HepG2 (cell line): ENCODE measurements around the gene TLN1. TPM values are rescaled to one million over a fixed set of nuclear protein-coding genes. Genes with fewer than 3 reads are reported as not detected.

ENCODE experiments used
- ASH2L ChIP-seq: fragments of 300-600, 200-600 bp; sonication (generic); IDR thresholded peaks from 2 replicates; pipeline ENCODE4 v1.7.0; 2017; ENCODE audit warnings: low read depth, mild to moderate bottlenecking, moderate library complexity, mixed read lengths, low read length; ENCODE audit not compliant: insufficient read length
- CAMTA2 ChIP-seq: sonication (generic); formaldehyde crosslinking; IDR thresholded peaks from 2 replicates; pipeline ENCODE4 v1.4.0; 2020; ENCODE audit warnings: mild to moderate bottlenecking, missing genetic modification reagents, borderline replicate concordance
- ELF3 ChIP-seq: IDR thresholded peaks from 2 replicates; pipeline ENCODE4 v1.6.1; 2016; ENCODE audit warnings: missing genetic modification reagents, missing compliant biosample characterization
- HMGA1 ChIP-seq: sonication (generic); formaldehyde crosslinking; conservative IDR thresholded peaks from 2 replicates; pipeline ENCODE4 v1.4.0; 2020; ENCODE audit warnings: missing genetic modification reagents
- NFE2L1 ChIP-seq: sonication (generic); formaldehyde crosslinking; IDR thresholded peaks from 2 replicates; pipeline ENCODE4 v1.4.0; 2020; ENCODE audit warnings: missing genetic modification reagents, mild to moderate bottlenecking, borderline replicate concordance
- RAD21 ChIP-seq: fragments of 450-650 bp; formaldehyde crosslinking; IDR thresholded peaks from 2 replicates; pipeline ENCODE4 v1.5.0; 2020; ENCODE audit warnings: mild to moderate bottlenecking
- RBM39 ChIP-seq: fragments of 200-400 bp; formaldehyde crosslinking; IDR thresholded peaks from one replicate; pipeline ENCODE4 v1.6.1; 2018; ENCODE audit warnings: antibody characterized with exemption, mild to moderate bottlenecking, low read depth, low read length; ENCODE audit not compliant: poor library complexity, severe bottlenecking
- TARDBP ChIP-seq: sonication (generic); formaldehyde crosslinking; IDR thresholded peaks from 2 replicates; pipeline ENCODE4 v1.8.0; 2022; ENCODE audit warnings: mild to moderate bottlenecking, missing genetic modification reagents
- TCF7 ChIP-seq: sonication (generic); IDR thresholded peaks from 2 replicates; pipeline ENCODE4 v1.6.1; 2016; ENCODE audit warnings: antibody characterized with exemption, low read depth
- ZBTB7B ChIP-seq: sonication (generic); formaldehyde crosslinking; IDR thresholded peaks from 2 replicates; pipeline ENCODE4 v1.4.0; 2020; ENCODE audit warnings: missing genetic modification reagents
- ZKSCAN8 ChIP-seq: IDR thresholded peaks from 2 replicates; pipeline ENCODE4 v1.6.1; 2016; ENCODE audit warnings: borderline replicate concordance, missing genetic modification reagents, missing compliant biosample characterization
- ZNF3 ChIP-seq: IDR thresholded peaks from 2 replicates; pipeline ENCODE4 v1.7.0; 2017; ENCODE audit warnings: inconsistent platforms
- ZNF329 ChIP-seq: sonication (generic); formaldehyde crosslinking; IDR thresholded peaks from 2 replicates; pipeline ENCODE4 v1.9.0; 2021; ENCODE audit warnings: low read depth, mild to moderate bottlenecking, missing genetic modification reagents
- ZNF564 ChIP-seq: sonication (generic); formaldehyde crosslinking; IDR thresholded peaks from 2 replicates; pipeline ENCODE4 v1.8.1; 2023; ENCODE audit warnings: mild to moderate bottlenecking, missing genetic modification reagents
- ZNF747 ChIP-seq: sonication (generic); formaldehyde crosslinking; IDR thresholded peaks from 2 replicates; pipeline ENCODE4 v1.8.1; 2023; ENCODE audit warnings: missing genetic modification reagents, mild to moderate bottlenecking, borderline replicate concordance
- ZNF782 ChIP-seq: sonication (generic); formaldehyde crosslinking; IDR thresholded peaks from 2 replicates; pipeline ENCODE4 v1.4.0; 2020; ENCODE audit warnings: missing genetic modification reagents, mild to moderate bottlenecking, borderline replicate concordance
- ZZZ3 ChIP-seq: sonication (generic); formaldehyde crosslinking; IDR thresholded peaks from 2 replicates; pipeline ENCODE4 v1.4.0; 2020; ENCODE audit warnings: missing genetic modification reagents, mild to moderate bottlenecking, borderline replicate concordance
- polyA plus RNA-seq, 8 experiments: library from polyadenylated mRNA; depleted of rRNA in 3 of 8; stranded (reverse) in 7 of 8; unstranded in 1 of 8; fragments of >200 nt; fragmentation: Illumina TruSeq in 4 of 8; extraction: Trizol in 4 of 8; gene quantifications; 2 replicates each; pipeline versions ENCODE4 v1.2.1 to v1.2.3, GENCODE V29; 2011 to 2016; ENCODE audit warnings: low read depth in 4 of 8, missing spikeins in 1 of 8, mixed read lengths in 1 of 8; ENCODE audit not compliant: insufficient read depth in 1 of 8
- total RNA-seq, 5 experiments: library from RNA; depleted of rRNA; stranded (reverse); fragments of >200 nt; fragmentation: Illumina TruSeq; extraction: Trizol; gene quantifications; 2 replicates each; pipeline ENCODE4 v1.2.3, GENCODE V29; 2016; ENCODE audit warnings: low read depth in 1 of 5
- TF ChIP-seq, protein P1 (sequence below): sonication (generic); formaldehyde crosslinking; IDR thresholded peaks from 2 replicates; pipeline ENCODE4 v1.8.0; 2022; ENCODE audit warnings: mild to moderate bottlenecking, missing genetic modification reagents, borderline replicate concordance
- TF ChIP-seq, protein P2 (sequence below): sonication (generic); formaldehyde crosslinking; conservative IDR thresholded peaks from 2 replicates; pipeline ENCODE4 v1.4.0; 2020; ENCODE audit warnings: mild to moderate bottlenecking, missing genetic modification reagents, moderate library complexity
- TF ChIP-seq, protein P3 (sequence below): sonication (generic); formaldehyde crosslinking; IDR thresholded peaks from 2 replicates; pipeline ENCODE4 v1.4.0; 2020; ENCODE audit warnings: missing genetic modification reagents
- TF ChIP-seq, protein P4 (sequence below): sonication (generic); formaldehyde crosslinking; IDR thresholded peaks from 2 replicates; pipeline ENCODE4 v1.8.0; 2022; ENCODE audit warnings: mild to moderate bottlenecking, missing genetic modification reagents, moderate library complexity

The TLN1 gene
- total and polyA plus RNA-seq, 2 of the 13 experiments (the other 11 are each of a cell fraction or from before 2014, with no cell fraction given): 35.2 to 51.8 TPM

DNA sequence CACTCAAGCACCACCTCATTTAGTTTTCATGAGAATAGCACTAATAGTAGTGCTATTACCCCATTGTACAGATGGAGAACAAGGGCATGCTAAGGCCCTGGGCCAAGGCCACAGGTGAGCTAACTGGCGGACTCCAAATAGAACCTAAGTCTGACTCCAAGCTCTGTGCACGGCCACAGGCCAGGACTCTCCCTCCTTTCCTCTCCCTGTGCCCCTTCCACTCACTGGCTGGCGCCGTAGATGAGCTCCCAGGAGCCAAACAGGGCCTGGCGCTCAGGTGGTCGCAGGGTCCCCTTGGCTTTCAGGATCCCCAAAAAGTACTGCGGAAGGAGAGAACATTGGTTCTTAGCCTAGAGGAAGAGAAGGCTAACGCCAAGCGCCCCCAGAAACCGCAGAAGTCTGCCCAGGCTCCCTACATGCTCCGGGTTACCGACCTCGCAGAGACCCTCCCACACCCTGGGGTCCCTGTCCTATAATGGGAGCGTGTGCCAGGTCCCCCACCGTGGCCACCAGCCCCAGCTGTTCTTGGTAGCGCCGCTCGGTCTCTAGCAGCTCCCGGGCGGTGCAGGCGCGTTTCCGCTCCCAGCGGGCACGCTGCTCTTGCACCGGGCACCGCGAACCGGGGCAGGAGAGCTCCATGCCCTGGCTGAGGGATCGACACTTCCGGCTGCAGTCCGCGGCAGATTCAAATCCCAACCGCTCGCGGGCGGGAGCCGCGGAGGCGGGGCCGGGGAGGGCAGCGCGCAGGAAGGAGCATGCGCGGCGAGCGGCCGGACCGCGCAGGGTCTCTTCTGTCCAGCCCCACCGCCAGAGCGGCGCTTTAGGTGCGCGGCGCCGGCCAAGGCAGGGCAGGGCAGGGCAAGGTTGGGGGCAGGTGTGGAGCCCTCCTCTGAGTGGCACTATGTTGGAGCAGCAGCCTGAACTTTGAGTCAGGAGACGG lies 67.2 kb downstream of the TLN1 start, which contains the start of gene ARHGEF39 (continued):
- TF ChIP-seq ASH2L: peak; percentile 61
- TF ChIP-seq ZKSCAN8 (CRISPR knock-in tag): peak; percentile 59; the same call in 1 of the 2 replicates
- TF ChIP-seq, protein P1, sequence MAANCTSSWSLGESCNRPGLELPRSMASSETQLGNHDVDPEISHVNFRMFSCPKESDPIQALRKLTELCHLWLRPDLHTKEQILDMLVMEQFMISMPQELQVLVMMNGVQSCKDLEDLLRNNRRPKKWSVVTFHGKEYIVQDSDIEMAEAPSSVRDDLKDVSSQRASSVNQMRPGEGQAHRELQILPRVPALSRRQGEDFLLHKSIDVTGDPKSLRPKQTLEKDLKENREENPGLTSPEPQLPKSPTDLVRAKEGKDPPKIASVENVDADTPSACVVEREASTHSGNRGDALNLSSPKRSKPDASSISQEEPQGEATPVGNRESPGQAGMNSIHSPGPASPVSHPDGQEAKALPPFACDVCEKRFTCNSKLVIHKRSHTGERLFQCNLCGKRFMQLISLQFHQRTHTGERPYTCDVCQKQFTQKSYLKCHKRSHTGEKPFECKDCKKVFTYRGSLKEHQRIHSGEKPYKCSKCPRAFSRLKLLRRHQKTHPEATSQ (CRISPR knock-in tag): no peak; the same call in 1 of the 2 replicates
- peak; percentile 59; the same call in 1 of the 2 replicates for TF ChIP-seq TARDBP (CRISPR knock-in tag)
- TF ChIP-seq ZNF3 (CRISPR knock-in tag): no peak
- peak; percentile 94 for TF ChIP-seq ELF3 (CRISPR knock-in tag)
- TF ChIP-seq RAD21 (CRISPR knock-in tag): peak; percentile 79
- no peak for TF ChIP-seq ZNF329 (CRISPR knock-in tag)
- peak; percentile 67; the same call in 1 of the 2 replicates for TF ChIP-seq ZNF747 (CRISPR knock-in tag)
- no peak for TF ChIP-seq ZZZ3 (CRISPR knock-in tag)
- no peak for TF ChIP-seq ZNF782 (CRISPR knock-in tag)
- TF ChIP-seq HMGA1: no peak
- no peak for TF ChIP-seq TCF7
- no peak for TF ChIP-seq CAMTA2 (CRISPR knock-in tag)
- TF ChIP-seq, protein P2, sequence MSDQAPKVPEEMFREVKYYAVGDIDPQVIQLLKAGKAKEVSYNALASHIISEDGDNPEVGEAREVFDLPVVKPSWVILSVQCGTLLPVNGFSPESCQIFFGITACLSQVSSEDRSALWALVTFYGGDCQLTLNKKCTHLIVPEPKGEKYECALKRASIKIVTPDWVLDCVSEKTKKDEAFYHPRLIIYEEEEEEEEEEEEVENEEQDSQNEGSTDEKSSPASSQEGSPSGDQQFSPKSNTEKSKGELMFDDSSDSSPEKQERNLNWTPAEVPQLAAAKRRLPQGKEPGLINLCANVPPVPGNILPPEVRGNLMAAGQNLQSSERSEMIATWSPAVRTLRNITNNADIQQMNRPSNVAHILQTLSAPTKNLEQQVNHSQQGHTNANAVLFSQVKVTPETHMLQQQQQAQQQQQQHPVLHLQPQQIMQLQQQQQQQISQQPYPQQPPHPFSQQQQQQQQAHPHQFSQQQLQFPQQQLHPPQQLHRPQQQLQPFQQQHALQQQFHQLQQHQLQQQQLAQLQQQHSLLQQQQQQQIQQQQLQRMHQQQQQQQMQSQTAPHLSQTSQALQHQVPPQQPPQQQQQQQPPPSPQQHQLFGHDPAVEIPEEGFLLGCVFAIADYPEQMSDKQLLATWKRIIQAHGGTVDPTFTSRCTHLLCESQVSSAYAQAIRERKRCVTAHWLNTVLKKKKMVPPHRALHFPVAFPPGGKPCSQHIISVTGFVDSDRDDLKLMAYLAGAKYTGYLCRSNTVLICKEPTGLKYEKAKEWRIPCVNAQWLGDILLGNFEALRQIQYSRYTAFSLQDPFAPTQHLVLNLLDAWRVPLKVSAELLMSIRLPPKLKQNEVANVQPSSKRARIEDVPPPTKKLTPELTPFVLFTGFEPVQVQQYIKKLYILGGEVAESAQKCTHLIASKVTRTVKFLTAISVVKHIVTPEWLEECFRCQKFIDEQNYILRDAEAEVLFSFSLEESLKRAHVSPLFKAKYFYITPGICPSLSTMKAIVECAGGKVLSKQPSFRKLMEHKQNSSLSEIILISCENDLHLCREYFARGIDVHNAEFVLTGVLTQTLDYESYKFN (CRISPR knock-in tag): peak; percentile 55
- TF ChIP-seq NFE2L1 (CRISPR knock-in tag): no peak
- TF ChIP-seq, protein P3, sequence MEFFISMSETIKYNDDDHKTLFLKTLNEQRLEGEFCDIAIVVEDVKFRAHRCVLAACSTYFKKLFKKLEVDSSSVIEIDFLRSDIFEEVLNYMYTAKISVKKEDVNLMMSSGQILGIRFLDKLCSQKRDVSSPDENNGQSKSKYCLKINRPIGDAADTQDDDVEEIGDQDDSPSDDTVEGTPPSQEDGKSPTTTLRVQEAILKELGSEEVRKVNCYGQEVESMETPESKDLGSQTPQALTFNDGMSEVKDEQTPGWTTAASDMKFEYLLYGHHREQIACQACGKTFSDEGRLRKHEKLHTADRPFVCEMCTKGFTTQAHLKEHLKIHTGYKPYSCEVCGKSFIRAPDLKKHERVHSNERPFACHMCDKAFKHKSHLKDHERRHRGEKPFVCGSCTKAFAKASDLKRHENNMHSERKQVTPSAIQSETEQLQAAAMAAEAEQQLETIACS (CRISPR knock-in tag): peak; percentile 56; the same call in 1 of the 2 replicates
- TF ChIP-seq ZBTB7B: 0 out of 2 replicates have a peak, but pooled peaks have one; percentile 75
- TF ChIP-seq, protein P4, sequence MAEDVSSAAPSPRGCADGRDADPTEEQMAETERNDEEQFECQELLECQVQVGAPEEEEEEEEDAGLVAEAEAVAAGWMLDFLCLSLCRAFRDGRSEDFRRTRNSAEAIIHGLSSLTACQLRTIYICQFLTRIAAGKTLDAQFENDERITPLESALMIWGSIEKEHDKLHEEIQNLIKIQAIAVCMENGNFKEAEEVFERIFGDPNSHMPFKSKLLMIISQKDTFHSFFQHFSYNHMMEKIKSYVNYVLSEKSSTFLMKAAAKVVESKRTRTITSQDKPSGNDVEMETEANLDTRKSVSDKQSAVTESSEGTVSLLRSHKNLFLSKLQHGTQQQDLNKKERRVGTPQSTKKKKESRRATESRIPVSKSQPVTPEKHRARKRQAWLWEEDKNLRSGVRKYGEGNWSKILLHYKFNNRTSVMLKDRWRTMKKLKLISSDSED (CRISPR knock-in tag): no peak
- TF ChIP-seq ZNF564 (CRISPR knock-in tag): peak; percentile 94; the same call in 1 of the 2 replicates
- TF ChIP-seq RBM39: peak; percentile 68
